HG03432 (cell line): ENCODE measurements around the gene NLRP3.
"Not testable (repeated sequence)": the region's sequence is repeated elsewhere in the genome, so short reads cannot be mapped to it uniquely, and the experiment has no call there.

ENCODE experiments used
- ATAC-seq: cut with Tn5 transposase; IDR thresholded peaks from one replicate; pipeline ENCODE4 v1.9.1; 2021; ENCODE audit warnings: mild to moderate bottlenecking, moderate library complexity; ENCODE audit not compliant: unreplicated experiment

NLRP3 gene

DNA sequence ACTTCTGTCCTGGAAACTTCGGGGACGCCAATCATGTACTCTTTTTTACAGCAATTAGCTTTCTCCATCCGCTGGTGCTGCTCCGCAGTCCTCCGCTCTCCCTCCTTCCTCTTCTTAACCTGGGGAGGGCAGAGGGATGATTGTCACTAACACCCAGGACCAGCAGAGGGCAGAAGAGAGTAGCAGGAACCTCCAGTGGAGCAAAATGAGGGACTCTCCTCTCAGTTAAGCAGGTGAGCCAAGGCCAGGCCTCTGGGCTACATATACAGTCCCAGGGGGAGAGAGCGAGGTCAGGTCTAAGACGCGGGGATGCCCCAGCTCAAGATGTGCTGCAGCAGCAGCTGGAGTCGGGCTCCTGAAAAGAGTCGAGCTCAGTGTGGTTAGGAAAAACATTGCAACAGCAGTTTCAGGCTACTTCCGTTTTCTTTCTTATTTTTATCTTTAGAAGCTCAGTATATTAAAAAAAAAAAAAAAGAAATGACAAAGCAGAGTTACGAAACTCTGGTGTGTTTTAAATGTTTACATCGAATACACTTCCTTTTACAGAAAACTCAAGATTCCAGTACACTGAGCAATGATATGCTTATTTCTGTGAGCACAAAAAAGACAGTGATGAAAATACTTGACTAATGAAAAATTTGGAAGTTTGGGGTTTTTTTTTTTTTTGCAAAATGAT is 25.7 kb upstream of the NLRP3 start:
- peak; percentile 100 for ATAC-seq

DNA sequence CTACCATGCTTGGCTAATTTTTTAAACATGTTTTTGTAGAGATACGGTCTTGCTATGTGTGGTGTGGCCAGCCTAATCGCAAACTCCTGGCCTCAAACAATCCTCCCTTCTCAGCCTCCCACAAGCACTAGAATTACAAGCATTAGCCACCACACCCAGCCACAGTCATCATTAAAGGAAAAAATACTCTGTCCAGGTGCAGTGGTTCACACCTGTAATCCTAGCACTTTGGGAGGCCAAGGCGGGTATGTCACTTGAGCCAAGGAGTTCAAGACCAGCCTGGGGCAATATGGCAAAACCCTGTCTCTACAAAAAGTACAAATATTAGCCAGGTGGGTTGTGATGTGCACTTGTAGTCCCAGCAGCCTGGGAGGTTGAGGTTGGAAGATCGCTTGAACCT is 25.0 kb upstream of the NLRP3 start:
- no peak for ATAC-seq

DNA sequence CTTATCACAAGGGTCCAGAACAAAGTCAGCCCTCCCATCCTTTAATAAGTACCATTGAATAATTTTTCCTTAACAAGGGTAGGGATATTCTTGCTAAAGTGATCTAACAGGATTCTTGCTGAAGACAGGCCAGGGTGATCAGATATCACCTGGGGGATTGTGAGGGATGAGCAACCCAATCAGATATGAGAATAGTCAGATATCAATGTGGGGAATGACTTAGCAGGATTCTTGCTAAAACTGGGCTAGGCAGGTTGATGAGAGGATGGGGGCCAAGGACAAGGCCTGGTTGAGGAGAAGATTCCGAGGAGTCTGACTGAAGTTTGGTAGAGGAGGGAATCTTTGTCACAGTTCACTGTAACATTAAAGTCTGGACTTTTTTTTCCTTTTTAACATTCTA is 23.9 kb upstream of the NLRP3 start:
- ATAC-seq, result no peak

DNA sequence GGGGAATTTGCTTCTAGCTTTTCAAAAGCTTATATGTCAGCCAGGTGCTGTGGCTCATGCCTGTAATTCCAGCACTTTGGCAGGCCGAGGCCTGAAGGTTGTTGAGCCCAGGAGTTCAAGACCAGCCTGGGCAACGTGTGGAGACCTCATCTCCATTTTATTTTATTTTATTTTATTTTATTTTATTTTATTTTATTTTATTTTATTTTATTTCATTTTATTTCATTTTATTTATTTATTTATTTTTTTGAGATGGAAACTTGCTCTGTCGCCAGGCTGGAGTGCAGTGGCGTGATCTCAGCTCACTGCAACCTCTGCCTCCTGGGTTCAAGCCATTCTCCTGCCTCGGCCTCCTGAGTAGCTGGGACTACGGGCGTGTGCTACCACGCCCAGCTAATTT is 20.9 kb upstream of the NLRP3 start:
- ATAC-seq, result not testable (repeated sequence)

DNA sequence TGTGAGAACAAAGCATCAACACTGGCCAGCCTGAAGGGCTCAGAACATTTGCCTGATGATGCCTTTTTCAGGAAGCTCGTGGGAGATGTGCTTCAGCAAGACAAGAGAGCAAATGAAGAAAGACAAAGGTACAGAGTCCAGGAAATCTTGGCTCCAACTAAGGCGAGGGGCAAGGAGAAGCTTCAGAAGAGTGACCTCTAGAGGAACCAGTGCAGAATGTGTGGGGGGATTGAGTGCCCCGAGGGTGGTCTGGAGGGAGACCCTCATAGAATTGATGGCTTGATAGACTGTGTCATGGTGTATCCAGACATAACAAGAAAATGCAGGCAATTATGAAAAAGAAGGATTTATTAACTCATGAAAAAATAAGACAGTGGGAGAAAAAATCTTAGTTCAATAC is 15.3 kb upstream of the NLRP3 start:
- no peak for ATAC-seq

DNA sequence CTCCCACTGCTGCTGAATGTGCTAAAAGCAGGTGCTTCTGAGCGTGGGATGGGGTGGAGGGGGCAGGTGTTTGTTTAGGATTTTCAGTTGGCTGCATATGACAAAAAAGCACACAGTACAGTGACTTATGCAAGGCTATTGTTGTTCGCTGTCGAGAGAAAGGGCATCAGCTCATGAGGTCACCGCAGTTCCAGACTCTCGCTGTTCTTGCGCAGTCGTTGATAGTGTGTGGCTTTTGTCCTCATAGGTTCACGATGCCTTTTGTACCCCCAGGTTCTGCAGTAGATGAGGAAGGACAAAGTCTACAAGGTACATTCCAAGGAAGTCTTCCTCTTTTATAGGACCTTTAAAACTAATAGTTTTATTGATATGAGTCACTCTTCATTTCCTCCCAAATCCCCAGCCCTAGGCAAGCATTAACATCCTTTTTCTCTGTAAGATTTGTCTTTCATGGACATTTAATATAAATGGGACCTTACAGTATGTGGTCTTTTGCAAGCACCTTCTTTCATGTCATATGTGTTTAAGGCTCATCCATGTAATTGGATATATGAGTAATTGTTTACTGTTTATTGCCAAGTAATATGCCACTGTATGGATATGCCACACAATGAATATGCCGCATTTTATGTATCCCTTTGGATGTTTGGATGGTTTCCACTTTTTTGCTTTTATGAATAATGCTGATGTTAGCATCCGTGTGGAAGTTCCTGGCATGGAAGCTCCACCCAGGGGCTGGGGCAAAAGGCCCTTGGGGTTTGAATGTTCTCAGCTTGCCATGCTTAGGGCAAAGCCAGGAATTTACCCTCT is 14.5 kb upstream of the NLRP3 start:
- no peak for ATAC-seq

DNA sequence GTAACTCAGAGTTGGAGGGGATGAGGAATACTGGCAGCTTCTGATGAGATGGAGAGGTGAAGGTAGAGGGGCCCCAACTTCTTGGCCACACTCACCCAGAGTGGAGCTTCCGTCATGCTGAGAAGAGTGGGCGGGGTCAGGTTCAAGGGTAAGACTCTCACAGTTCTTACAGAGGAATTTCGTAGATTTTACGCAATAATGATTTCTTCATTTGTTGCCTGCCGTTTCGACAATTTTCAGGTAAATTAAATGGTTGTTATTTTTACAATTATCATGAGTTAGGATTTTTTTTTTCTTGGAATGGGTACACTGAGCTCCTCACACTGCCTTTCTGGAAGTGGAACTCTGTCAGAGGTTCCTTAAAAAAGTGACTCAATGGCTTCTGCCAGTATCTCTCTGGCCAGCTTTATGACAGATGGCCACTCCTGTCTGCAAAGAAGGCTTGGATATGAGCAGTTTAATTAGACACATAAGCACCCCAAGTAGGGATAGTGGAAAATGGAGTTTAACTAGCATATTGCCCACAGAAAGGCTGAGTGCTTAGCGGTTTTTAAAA is 13.8 kb upstream of the NLRP3 start:
- no peak for ATAC-seq

DNA sequence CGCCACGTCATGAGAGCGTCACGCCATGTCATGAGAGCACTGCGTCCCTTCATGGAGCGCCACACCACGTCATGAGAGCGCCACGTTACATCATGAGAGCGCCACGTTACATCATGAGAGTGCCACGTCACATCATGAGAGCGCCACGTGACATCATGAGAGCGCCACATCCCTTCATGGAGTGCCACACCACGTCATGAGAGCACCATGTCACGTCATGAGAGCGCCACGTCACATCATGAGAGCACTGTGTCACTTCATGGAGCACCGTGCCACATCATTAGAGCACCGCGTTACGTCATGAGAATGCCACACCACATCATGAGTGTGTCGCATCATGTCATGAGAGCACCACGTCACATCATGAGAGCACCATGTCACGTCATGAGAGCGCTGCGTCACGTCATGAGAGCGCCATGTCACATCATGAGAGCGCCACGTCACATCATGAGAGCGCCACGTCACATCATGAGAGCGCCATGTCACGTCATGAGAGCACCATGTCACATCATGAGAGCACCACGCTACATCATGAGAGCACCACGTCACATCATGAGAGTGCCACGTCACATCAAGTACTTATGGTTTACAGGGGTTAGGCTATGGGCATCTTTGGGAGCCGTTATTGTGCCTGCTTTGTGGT is 9.8 kb upstream of the NLRP3 start:
- no peak for ATAC-seq

DNA sequence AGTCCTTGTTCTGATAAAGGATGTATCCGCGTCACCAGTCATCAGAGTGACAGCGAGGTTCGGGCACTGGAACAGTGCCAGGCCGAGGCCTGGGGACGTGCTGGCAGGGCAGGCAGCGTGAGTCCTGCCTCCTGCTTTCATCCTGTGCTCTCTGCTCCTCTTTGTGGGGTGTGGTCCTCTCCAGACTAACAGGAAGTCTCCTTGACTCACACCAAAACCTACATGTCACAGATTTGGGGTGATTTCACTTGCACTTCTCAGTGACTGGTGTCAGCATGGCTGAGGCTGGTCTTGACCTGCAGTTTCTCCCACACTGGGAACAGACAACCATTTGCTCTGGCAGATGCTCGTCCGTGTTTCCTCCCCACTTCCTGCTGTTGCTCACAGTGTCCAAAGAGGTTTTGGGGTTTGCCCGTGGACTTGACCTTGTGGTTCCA is 8.8 kb upstream of the NLRP3 start:
- peak; percentile 80 for ATAC-seq

DNA sequence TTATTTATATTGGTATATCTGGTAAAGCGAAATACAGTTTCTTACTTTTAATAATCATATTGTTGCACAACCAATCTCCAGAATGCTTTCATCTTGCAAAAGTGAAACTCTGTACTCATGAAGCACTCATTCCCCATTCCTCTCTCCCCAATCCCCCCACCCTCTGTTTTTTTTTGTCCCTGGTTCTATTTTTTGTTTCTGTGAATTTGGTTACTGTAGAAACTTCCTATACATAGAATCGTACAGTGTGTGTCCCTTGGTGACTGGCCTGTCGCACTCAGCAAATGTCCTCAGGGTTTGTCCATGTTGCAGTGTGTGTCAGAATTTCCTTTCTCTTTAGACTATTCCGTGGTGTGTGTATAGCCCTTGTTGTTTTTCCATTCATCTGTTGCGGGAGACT is 7.9 kb upstream of the NLRP3 start:
- no peak for ATAC-seq

DNA sequence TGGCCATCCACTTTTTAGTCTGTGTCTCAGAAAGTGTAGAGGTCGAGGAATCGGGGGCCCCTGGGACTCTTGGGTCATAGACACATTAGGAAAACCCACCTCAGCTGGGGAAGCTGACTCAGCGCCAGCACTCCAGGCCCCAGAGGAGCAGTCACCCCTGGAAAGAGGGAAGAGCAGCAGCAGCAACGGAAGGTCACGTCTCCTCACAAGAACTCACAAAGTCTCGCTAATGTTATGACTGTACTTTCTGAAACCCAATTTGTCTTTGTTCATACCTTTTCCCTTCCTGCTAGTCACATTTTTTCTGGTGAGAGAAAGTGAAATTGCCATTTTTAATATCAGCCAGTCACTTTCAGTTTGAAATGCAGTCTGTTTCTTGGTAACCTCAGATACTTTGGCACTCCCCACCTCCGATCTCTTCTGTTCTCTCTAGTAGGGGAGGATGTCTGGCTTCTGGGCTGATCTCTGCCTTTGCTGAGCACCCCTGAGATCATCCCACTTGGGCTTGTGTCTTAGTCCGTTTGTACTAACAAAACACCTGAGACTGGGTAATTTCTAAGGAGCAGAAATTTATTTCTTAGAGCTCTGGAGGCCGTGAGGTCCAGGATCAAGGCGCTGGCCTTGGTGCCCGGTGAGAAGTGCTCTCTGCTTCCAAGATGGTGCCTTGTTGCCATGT is 6.0 kb upstream of the NLRP3 start:
- ATAC-seq, result peak; percentile 87

DNA sequence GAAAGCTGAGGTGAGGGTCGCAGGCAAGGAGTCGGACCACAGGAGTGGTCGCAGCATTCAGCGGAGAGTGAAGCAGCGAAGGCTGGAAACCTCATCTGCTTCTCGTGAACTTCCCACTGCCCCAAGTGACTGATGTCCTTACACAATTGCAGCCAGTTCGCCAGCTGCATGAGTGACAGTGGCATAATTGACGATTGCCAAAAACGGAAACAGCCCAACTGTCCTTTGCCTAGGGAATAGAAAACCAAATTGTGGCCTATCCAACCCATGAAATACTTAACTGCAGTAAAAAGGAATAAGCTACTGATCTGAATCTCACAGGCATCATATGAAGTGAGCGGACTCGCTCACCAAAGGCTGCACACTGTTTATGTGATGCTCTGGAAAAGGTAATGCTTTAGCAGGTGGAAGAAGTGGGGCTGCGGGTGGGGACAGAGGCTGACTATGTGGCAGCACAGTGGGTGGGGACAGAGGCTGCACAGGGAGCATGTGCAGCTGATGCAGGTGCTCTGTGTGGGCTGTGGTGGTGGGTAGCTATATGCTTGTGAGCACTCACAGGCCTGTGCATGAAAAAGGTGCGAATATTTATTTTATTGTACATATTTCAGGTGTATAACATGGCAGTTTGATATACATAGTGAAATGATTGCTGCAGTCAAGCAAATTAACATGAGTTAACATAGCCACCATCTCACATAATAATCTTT is 4.2 kb upstream of the NLRP3 start:
- ATAC-seq, result no peak

DNA sequence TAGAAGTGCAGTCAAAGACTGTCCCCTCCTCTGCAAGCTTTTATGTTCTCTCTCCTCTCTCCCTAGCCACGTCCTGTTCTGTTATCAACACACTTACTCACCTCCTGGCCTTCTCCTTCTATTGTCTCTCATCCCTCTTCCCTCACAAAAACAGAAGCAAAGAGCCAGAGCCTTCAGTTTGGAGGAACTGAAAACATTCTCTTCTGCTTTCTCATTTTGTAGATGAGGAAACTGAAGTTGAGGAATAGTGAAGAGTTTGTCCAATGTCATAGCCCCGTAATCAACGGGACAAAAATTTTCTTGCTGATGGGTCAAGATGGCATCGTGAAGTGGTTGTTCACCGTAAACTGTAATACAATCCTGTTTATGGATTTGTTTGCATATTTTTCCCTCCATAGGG is 1.9 kb downstream of the NLRP3 start:
- ATAC-seq, result no peak

DNA sequence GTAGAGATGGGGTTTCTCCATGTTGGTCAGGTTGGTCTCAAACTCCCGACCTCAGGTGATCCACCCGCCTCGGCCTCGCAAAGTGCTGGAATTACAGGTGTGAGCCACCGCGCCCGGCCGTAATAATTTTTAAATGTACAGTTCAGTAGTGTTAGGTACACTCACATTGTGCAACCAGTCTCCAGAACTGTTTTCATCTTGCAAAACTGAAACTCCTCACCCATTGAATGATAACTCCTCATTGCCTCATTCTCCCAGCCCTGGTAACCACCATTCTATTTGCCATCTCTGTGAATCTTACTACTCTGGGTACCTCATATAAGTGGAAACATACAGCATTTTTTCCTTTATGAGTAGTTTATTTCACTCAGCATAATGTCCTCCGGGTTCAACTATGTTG is 3.4 kb downstream of the NLRP3 start:
- ATAC-seq, result no peak

DNA sequence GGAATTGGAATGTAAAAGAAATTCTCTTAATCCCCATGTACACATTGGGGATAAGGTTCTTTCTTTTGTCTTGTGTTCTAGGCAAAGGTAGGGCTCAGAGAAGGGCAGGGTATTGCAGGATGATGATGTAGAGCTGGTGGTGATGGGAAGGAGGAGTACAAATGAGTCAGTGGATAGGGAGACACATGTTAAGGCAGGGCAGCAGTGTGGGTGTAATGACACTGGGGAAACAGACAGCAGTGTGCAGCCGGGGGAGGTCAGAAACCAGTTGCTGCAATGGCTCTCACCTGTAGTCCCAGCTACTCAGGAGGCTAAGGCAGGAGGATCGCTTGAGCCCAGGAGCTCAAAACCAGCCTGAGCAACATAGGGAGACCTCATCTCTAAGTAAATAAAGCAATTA is 5.1 kb downstream of the NLRP3 start:
- no peak for ATAC-seq

DNA sequence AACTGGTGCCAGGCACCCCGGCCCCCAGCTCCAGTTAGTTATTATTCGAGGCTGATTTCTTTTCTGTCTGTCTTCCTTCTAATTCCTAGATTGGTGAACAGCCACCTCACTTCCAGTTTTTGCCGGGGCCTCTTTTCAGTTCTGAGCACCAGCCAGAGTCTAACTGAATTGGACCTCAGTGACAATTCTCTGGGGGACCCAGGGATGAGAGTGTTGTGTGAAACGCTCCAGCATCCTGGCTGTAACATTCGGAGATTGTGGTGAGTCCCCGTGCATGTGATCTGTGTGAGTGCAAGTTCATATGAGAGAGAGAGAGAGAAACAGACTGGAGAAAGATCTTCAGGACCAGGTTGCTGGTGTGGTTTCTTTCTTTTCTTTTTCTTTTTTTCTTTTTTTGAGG is 13.5 kb downstream of the NLRP3 start:
- no peak for ATAC-seq

DNA sequence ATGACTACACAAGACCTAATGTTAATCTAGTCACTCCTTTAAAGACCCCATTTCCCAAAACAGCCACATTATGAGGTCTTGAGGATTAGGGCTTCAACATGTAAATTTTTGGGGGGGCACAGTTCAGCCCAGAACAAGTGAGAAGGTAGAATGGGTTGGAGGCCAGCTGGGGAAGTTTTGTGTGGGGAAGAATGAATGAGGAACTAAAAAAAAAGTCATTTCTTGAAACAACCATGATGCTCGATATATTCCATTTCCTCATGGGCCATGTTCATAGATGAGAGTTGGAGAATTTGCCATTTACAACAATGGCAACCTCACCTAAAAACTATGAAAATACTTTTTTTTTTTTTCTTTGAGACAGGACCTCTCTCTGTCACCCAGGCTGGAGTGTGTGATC is 14.5 kb downstream of the NLRP3 start:
- ATAC-seq, result no peak

DNA sequence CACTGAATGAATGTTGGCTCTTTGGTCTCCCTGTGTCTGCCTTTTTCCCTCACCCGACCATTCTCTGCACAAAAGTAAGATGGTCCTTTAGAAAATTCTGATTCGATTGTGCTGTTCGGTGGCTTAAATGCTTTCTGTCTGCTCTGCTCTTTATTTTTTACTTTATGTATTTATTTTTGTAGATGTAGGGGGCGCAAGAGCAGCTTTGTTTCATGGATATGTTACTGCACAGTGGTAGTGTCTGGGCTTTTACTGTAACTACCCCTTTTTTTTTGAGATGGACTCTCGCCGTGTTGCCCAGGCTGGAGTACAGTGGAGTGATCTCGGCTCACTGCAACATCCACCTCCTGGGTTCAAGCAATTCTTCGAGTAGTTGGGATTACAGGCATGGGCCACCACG is 15.7 kb downstream of the NLRP3 start:
- no peak for ATAC-seq

DNA sequence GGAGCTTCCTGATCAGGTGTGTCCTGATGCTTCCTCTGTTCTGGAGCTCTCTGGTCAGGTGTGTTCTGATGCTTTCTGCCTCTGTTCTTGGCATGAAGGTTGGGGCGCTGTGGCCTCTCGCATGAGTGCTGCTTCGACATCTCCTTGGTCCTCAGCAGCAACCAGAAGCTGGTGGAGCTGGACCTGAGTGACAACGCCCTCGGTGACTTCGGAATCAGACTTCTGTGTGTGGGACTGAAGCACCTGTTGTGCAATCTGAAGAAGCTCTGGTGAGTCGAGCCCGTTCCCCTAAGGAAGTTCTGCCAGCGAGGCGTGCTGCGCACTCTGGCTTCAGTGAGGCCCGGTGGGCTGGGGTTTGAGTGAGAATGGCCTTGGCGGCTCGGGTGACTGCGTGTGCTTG is 18.0 kb downstream of the NLRP3 start:
- no peak for ATAC-seq

DNA sequence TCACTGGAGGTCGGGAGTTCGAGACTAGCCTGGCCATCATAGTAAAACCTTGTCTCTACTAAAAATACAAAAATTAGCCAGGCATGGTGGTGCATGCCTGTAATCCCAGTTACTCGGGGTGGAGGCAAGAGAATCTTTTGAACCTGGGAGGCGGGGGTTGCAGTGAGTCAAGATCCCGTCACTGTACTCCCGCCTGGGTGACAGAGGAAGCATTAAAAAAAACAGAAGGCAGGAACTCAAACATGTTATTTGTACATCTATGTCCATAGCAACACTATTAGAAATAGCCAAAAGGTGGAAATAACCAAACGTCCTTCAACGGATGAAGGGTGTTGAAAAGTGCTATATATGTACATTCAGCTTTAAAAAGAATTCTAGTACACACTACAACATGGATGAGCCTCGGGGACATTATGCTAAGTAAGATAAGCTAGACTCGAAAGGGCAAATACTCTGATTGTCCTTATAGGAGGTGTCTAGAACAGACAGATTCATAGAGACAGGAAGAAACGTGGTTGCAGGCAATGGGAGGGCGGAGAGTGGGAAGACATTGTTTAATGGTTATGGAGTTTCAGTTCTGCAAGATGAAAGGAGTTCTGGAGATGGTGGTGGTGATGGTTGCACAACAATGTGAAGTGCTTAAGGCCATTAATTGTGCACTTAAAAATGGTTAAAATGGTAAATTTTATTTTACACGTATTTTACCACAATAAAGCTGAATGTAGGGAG is 19.2 kb downstream of the NLRP3 start:
- peak; percentile 29 for ATAC-seq
